ENCODE measurements around the gene EXOC6B.

- TF ChIP-seq POLR2AphosphoS5 (IDR thresholded peaks at IDR 0.05), result no peak
- TF ChIP-seq CTCF (IDR thresholded peaks at IDR 0.05), result no peak
Measured at GRCh38 chr2:72128843-72129227, 697.0 kb downstream of the EXOC6B start.

Measured in prostate gland (tissue), 2 donors.